MCF 10A (cell line): ENCODE results near the gene CHRM2. TPM values are rescaled to one million over a fixed set of nuclear protein-coding genes. Genes with fewer than 3 reads are reported as not detected.
A peak's percentile ranks its signal among the peaks of the same experiment; 100 is the strongest.

Experiments used
- BruUV-seq: library from RNA; stranded (reverse); fragments of 400-500 nt; replicated peaks from 2 replicates; lab custom pipeline; 2021; lab: Mats Ljungman, UMichigan
- CTCF ChIA-PET: fragments of 300-600 bp; sonication (Branson Sonifier 250); formaldehyde crosslinking; extraction: SDS; loops from one replicate; lab custom pipeline; 2021; ENCODE audit warnings: antibody characterized with exemption, inconsistent platforms; lab: Yijun Ruan, JAX
- POLR2A ChIA-PET: fragments of 300-600, 350-650 bp; sonication (Branson Sonifier 250); formaldehyde crosslinking; extraction: SDS; loops from one replicate; lab custom pipeline; 2020; ENCODE audit warnings: antibody characterized with exemption, inconsistent platforms; lab: Yijun Ruan, JAX
- DNase-seq: peaks from one replicate; pipeline ENCODE4 v3.0.0-alpha.2; 2018; ENCODE audit not compliant: unreplicated experiment
- H3K27ac Mint-ChIP-seq: one replicate; pipeline ENCODE4 v1.8.0; 2022; ENCODE audit warnings: mild to moderate bottlenecking, low read depth, mixed read lengths; ENCODE audit not compliant: unreplicated experiment
- H3K27me3 Mint-ChIP-seq: one replicate; pipeline ENCODE4 v1.8.0; 2022; ENCODE audit warnings: mixed read lengths; ENCODE audit not compliant: insufficient read depth, unreplicated experiment
- H3K36me3 Mint-ChIP-seq: one replicate; pipeline ENCODE4 v1.8.0; 2022; ENCODE audit warnings: mild to moderate bottlenecking, moderate library complexity, mixed read lengths; ENCODE audit not compliant: insufficient read depth, unreplicated experiment
- H3K4me1 Mint-ChIP-seq: one replicate; pipeline ENCODE4 v1.8.0; 2022; ENCODE audit warnings: mixed read lengths; ENCODE audit not compliant: insufficient read depth, unreplicated experiment
- H3K4me3 Mint-ChIP-seq: one replicate; pipeline ENCODE4 v1.8.0; 2022; ENCODE audit warnings: mild to moderate bottlenecking, moderate library complexity, mixed read lengths; ENCODE audit not compliant: unreplicated experiment
- H3K9me3 Mint-ChIP-seq: one replicate; pipeline ENCODE4 v1.8.0; 2022; ENCODE audit warnings: mixed read lengths; ENCODE audit not compliant: unreplicated experiment
- intact Hi-C: fragments of 100-400 bp; cut with micrococcal nuclease; formaldehyde crosslinking; loops from 2 replicates; pipeline ENCODE4 v1.14.1; 2022
- total RNA-seq: library from RNA; stranded (reverse); gene quantifications from 2 replicates; pipeline ENCODE4 v1.2.3, GENCODE V29; 2022
- TF ChIP-seq, protein P1 (sequence below): fragments of 200-600 bp; IDR thresholded peaks from one replicate; pipeline ENCODE4 v1.8.0; 2022; ENCODE audit warnings: antibody characterized with exemption, mild to moderate bottlenecking; ENCODE audit not compliant: unreplicated experiment

Gene CHRM2
- total RNA-seq, 1 experiment from 2014 or later: not detected

DNA sequence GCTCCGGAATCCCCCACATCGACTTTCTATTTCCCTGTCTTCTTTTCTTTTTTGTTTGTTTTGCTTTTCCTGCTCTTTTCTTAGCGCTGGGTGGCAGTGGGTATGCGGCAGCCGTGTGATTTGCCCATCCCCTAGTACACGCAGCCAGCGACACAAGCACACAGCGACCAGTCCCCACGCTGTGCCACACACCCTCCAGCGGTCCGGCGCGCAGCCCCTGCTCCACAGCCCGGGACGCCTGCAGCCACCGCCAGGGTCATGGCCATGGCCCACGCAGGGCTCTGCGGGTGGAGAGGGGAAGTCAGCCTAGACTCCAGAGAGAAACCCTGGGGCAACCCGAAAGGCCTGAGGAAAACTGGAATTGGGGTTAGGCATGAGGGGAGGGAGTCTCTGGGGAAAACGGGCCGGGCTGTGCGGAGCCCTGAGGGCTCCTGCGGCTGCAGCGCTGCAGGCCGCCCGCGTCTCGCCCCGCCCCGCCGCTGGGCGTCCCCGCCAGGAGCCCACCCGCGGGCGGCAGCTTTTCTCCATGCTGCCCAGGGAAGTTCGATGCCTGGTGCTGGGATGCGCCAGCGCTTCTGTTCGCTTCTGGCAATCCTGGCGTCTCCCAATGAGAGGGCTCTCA is 2.5 kb downstream of the CHRM2 start:
- Mint-ChIP-seq H3K36me3 (no peaks in the 10 kb centered on the region), H3K4me1 (no peaks in the 10 kb centered on the region), H3K27me3 (peaks cover 14% of the 10 kb centered on the region), H3K4me3 (no peak overlapping the region), H3K27ac (no peak overlapping the region), H3K9me3 (no peaks in the 10 kb centered on the region)
- ChIA-PET CTCF (no interaction called here), POLR2A (no interaction called here)
- intact Hi-C loops: loop anchor here (5.0 to 10.0 kb wide), 2 partner anchors 584 to 1069 kb away; no protein-coding TSS in a partner anchor
- no peak for DNase-seq
- TF ChIP-seq, protein P1, sequence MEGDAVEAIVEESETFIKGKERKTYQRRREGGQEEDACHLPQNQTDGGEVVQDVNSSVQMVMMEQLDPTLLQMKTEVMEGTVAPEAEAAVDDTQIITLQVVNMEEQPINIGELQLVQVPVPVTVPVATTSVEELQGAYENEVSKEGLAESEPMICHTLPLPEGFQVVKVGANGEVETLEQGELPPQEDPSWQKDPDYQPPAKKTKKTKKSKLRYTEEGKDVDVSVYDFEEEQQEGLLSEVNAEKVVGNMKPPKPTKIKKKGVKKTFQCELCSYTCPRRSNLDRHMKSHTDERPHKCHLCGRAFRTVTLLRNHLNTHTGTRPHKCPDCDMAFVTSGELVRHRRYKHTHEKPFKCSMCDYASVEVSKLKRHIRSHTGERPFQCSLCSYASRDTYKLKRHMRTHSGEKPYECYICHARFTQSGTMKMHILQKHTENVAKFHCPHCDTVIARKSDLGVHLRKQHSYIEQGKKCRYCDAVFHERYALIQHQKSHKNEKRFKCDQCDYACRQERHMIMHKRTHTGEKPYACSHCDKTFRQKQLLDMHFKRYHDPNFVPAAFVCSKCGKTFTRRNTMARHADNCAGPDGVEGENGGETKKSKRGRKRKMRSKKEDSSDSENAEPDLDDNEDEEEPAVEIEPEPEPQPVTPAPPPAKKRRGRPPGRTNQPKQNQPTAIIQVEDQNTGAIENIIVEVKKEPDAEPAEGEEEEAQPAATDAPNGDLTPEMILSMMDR: no peak
- BruUV-seq: no TSS peak

DNA sequence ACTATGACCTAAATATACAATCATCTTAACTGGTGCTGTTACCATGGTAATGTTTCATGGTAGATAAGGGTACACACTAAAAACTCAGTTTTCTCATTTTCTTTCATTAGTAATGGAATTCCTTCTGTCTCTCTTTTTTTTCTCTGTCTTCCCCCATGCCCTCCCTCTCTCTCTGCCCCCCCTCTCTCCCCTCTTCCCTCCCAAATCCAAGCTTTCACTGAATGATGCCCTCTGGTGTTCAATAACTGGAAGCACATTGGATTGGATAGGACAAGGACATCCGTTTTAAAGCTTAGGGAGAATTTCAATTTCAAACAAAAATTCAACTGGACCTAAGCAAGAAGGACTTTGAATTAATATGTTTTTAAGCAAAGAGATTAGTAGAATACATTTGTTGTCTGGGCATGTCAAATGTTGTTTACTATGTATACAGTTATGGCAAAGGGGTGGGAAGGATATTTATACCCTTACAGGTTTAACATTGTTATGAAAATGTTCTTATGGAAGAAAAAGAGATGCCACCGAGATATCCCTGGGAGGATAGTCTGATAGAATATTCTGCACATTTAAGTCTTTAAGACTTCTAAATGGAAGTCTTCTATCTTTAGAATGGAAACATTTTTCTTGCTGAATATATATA is 6.1 kb downstream of the CHRM2 start:
- Mint-ChIP-seq H3K4me3 (no peak overlapping the region), H3K27ac (no peak overlapping the region), H3K27me3 (peaks cover 24% of the 10 kb centered on the region), H3K4me1 (no peaks in the 10 kb centered on the region), H3K9me3 (no peaks in the 10 kb centered on the region), H3K36me3 (no peaks in the 10 kb centered on the region)
- BruUV-seq: no TSS peak
- DNase-seq: peak; percentile 34
- TF ChIP-seq, protein P1: peak; percentile 30
- ChIA-PET CTCF (interaction anchor here (0.6 to 1.5 kb wide), 6 partner anchors 9 to 782 kb away, joined by 3 to 6 read pairs (median 3); no protein-coding TSS in a partner anchor), POLR2A (no interaction called here)
- intact Hi-C loops: loop anchor here (2.0 to 10.0 kb wide), 3 partner anchors 580 to 1072 kb away; no protein-coding TSS in a partner anchor

DNA sequence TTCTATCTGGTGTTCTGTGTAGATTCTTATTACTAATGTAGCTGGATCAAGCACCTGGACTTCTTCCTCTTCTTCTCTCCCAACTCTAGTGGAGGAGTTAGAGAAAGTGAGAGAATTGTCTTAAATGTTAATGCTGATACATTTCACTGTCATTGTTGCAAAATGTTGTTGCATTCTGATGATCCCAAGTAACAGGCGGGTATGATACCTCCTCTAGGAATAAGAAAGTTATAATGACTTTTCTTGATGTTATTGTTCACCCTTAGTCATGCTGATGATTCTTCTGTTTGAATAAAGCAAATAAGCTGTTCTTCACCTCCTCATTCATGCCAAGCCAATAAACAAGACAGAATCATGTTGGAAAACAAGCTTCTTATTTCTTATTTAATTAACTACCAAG is 9.1 kb downstream of the CHRM2 start:
- DNase-seq: no peak
- H3K27me3 Mint-ChIP-seq: peaks cover 49% of the 10 kb centered on the region
- H3K4me3 Mint-ChIP-seq: no peak overlapping the region
- TF ChIP-seq, protein P1: no peak
- no peaks in the 10 kb centered on the region for H3K9me3 Mint-ChIP-seq
- no TSS peak for BruUV-seq
- no peaks in the 10 kb centered on the region for H3K36me3 Mint-ChIP-seq
- intact Hi-C loops: loop anchor here (10.0 kb wide), 1 partner anchor 577 kb away; no protein-coding TSS in a partner anchor
- CTCF ChIA-PET: interaction anchor here (0.6 to 0.7 kb wide), 2 partner anchors 9 to 1692 kb away, joined by 3 read pairs; no protein-coding TSS in a partner anchor
- no peaks in the 10 kb centered on the region for H3K4me1 Mint-ChIP-seq
- POLR2A ChIA-PET: no interaction called here
- H3K27ac Mint-ChIP-seq: no peak overlapping the region

DNA sequence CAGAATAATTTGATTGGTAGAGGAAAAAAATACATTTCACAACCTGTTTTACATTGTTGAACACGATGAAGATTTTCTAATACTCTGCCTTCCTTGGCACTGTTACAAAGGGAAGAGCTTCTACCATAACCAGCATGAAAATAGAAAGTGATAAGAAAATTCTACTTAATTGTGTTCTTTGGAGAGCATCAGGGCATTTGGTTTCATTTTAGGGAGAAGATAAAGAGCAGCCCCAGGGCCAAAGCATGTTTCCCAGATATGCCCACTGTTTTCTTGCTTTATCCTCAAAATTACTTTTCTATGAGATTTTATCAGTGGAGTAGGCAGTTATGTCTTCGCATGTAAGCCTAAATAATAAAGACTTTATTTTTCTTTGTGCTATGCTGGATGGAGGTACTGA is 9.5 kb downstream of the CHRM2 start:
- Mint-ChIP-seq H3K27ac (no peak overlapping the region), H3K4me1 (no peaks in the 10 kb centered on the region), H3K9me3 (no peaks in the 10 kb centered on the region), H3K27me3 (peaks cover 47% of the 10 kb centered on the region), H3K4me3 (no peak overlapping the region), H3K36me3 (no peaks in the 10 kb centered on the region)
- intact Hi-C loops: loop anchor here (10.0 kb wide), 1 partner anchor 577 kb away; no protein-coding TSS in a partner anchor
- ChIA-PET CTCF (interaction anchor here (0.6 to 0.7 kb wide), 2 partner anchors 9 to 1692 kb away, joined by 3 read pairs; no protein-coding TSS in a partner anchor), POLR2A (no interaction called here)
- no peak for DNase-seq
- BruUV-seq: no TSS peak
- TF ChIP-seq, protein P1: no peak
